Testis (tissue), 3 donors: ENCODE data around the gene PRKN. TPM values are rescaled to one million over a fixed set of nuclear protein-coding genes. Genes with fewer than 3 reads are reported as not detected.

ENCODE experiments used
- DNase-seq: peaks from one replicate; pipeline ENCODE4 v3.0.0-alpha.2; 2019
- H3K27ac ChIP-seq, 2 donors: fragments of 200-600 bp; sonication (generic); one replicate each; pipeline ENCODE4 v1.5.1; 2019
- H3K27me3 ChIP-seq: fragments of 200-600 bp; sonication (generic); one replicate; pipeline ENCODE4 v1.5.1; 2019
- H3K36me3 ChIP-seq: fragments of 200-600 bp; sonication (generic); one replicate; pipeline ENCODE4 v1.5.1; 2017; ENCODE audit warnings: low read depth; ENCODE audit errors: missing control alignments
- H3K4me1 ChIP-seq: fragments of 200-600 bp; sonication (generic); one replicate; pipeline ENCODE4 v1.5.1; 2019
- H3K4me3 ChIP-seq, 2 donors: fragments of 200-600 bp; sonication (generic); one replicate each; pipeline ENCODE4 v1.5.1; 2017 to 2019
- H3K9me3 ChIP-seq: fragments of 200-600 bp; sonication (generic); one replicate; pipeline ENCODE4 v1.5.1; 2017
- POLR2A ChIP-seq: fragments of 450-650 bp; IDR thresholded peaks from one replicate; pipeline ENCODE4 v1.6.1; 2017; ENCODE audit warnings: antibody characterized with exemption, mild to moderate bottlenecking, moderate library complexity
- WGBS, 2 donors: methylation state at CpG; one replicate each; pipeline ENCODE4 v1.1.5; 2018; 5-methylcytosine and 5-hydroxymethylcytosine counted together
- intact Hi-C: fragments of 100-400 bp; cut with DNase I; formaldehyde crosslinking; loops from one replicate; pipeline ENCODE4 v1.15.1; 2023; ENCODE audit warnings: low total_unique reads
- polyA plus RNA-seq: library from polyadenylated mRNA; stranded (reverse); fragments of 350-450 nt; fragmentation: Illumina TruSeq; extraction: RNeasy Lipid Tissue Mini Kit (QIAGEN cat#74804); gene quantifications from one replicate; pipeline ENCODE4 v1.2.3, GENCODE V29; 2014; ENCODE audit warnings: low read depth, low replicate concordance; ENCODE audit not compliant: insufficient read depth
- total RNA-seq, 2 donors: library from RNA; depleted of rRNA; stranded (reverse); fragments of >200 nt; gene quantifications; one replicate each; pipeline ENCODE4 v1.2.3, GENCODE V29; 2016
- TF ChIP-seq, protein P1 (sequence below), 3 experiments: fragments of 450-650 bp in 2 of 3; fragments of 200-600 bp in 1 of 3; sonication (generic) in 1 of 3; IDR thresholded peaks; one replicate each; pipeline ENCODE4 v1.5.1; 2016 to 2019; ENCODE audit warnings: antibody characterized with exemption in 3 of 3, mild to moderate bottlenecking in 2 of 3, moderate library complexity in 1 of 3

Gene PRKN
- total and polyA plus RNA-seq, 3 donors from 2014 or later, result 19.1 to 34.5 (median 28.8) TPM

GRCh38 chr6:162242915-162243314 is 484.7 kb downstream of the PRKN start:
- H3K9me3 ChIP-seq, result no peaks in the 10 kb centered on the region
- no peak overlapping the region for H3K27ac ChIP-seq
- DNase-seq, result no peak
- no peaks in the 10 kb centered on the region for H3K4me1 ChIP-seq
- WGBS, 2 donors, result 92 to 94% methylated on average over 1 of the region's 1 CpG
- H3K27me3 ChIP-seq, result no peaks in the 10 kb centered on the region
- H3K36me3 ChIP-seq, result no peaks in the 10 kb centered on the region
- TF ChIP-seq POLR2A, result no peak
- H3K4me3 ChIP-seq, result no peak overlapping the region
- intact Hi-C loops, result no loop called here

DNA sequence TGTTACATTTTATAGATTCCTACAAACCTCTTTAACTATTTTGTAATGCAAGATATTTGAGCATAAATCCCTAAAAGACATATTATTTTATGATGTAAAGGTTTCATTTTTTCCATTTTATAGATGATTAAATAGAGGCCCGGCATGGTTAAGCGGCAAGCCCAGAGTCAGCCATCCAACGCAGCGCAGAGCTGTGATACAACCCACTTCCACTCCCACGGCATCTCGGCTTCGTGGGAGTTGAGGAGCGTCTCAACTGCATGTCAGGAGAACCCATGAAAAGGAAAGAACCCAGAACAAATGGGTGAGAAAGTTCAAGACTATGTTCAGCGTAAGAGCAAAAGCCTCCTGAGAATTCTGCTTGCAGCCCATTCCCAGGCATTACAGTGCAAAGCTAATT is 488.2 kb downstream of the PRKN start:
- no peak for TF ChIP-seq POLR2A
- TF ChIP-seq, protein P1, sequence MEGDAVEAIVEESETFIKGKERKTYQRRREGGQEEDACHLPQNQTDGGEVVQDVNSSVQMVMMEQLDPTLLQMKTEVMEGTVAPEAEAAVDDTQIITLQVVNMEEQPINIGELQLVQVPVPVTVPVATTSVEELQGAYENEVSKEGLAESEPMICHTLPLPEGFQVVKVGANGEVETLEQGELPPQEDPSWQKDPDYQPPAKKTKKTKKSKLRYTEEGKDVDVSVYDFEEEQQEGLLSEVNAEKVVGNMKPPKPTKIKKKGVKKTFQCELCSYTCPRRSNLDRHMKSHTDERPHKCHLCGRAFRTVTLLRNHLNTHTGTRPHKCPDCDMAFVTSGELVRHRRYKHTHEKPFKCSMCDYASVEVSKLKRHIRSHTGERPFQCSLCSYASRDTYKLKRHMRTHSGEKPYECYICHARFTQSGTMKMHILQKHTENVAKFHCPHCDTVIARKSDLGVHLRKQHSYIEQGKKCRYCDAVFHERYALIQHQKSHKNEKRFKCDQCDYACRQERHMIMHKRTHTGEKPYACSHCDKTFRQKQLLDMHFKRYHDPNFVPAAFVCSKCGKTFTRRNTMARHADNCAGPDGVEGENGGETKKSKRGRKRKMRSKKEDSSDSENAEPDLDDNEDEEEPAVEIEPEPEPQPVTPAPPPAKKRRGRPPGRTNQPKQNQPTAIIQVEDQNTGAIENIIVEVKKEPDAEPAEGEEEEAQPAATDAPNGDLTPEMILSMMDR (IDR thresholded peaks at IDR 0.05), result no peak
- DNase-seq, result no peak
- WGBS, 2 donors, result 90 to 94% methylated on average over 9 of the region's 9 CpGs
- Histone ChIP-seq H3K27ac (no peak overlapping the region), H3K27me3 (no peaks in the 10 kb centered on the region), H3K36me3 (no peaks in the 10 kb centered on the region), H3K9me3 (no peaks in the 10 kb centered on the region), H3K4me1 (no peaks in the 10 kb centered on the region), H3K4me3 (no peak overlapping the region)
- intact Hi-C loops, result no loop called here

DNA sequence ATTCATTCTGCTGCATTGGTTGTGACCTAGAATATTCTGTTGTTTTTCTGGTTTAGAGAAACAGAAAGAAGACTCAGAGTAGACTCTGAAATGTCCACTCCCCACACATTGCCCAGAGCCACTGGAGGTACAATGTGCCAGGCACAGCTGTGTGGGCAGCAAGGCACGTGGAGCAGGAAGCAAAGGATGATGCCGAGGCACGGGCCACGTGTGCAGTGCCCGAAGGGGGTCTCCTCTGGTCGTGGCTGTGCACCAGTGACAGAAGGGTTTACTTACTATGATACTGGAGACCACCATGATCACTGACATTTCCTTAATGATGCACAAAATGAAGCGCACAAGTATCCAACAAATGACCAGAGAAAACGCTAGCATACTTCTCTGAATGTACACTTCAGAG is 488.9 kb downstream of the PRKN start:
- no peaks in the 10 kb centered on the region for H3K36me3 ChIP-seq
- no peaks in the 10 kb centered on the region for H3K4me1 ChIP-seq
- no peak for DNase-seq
- TF ChIP-seq POLR2A, result no peak
- TF ChIP-seq, protein P1 (IDR thresholded peaks at IDR 0.05), result no peak
- no peak overlapping the region for H3K4me3 ChIP-seq
- H3K27ac ChIP-seq, result no peak overlapping the region
- no peaks in the 10 kb centered on the region for H3K9me3 ChIP-seq
- WGBS, 2 donors, result 94% methylated on average over 8 of the region's 8 CpGs
- intact Hi-C loops, result no loop called here
- no peaks in the 10 kb centered on the region for H3K27me3 ChIP-seq

GRCh38 chr6:162237331-162237730 is 490.2 kb downstream of the PRKN start:
- no peaks in the 10 kb centered on the region for H3K36me3 ChIP-seq
- H3K4me3 ChIP-seq, result no peak overlapping the region
- intact Hi-C loops, result no loop called here
- no peaks in the 10 kb centered on the region for H3K27me3 ChIP-seq
- TF ChIP-seq, protein P1 (IDR thresholded peaks at IDR 0.05), result no peak
- TF ChIP-seq POLR2A, result no peak
- 70 to 71% methylated on average over 1 of the region's 1 CpG for WGBS, 2 donors
- no peaks in the 10 kb centered on the region for H3K9me3 ChIP-seq
- no peak for DNase-seq
- H3K4me1 ChIP-seq, result no peaks in the 10 kb centered on the region
- no peak overlapping the region for H3K27ac ChIP-seq

DNA sequence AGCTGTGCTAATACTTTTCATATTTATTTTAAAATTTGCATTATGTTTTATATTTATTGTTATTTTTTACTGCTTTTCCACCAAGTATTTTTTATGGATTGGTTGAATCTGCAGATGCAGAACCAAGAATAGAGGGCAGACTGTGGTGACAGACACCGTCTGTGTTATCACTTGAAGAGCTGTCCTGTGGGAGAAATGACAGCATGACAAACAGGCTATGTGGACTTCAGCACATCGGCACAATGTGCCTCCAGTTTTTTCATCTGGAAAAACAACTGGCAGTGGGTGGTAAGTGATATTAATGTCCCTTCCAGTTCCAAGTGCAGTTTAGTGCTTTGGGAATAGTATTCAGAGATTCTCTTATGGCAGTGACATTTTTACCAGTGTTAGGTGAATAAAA is 492.9 kb downstream of the PRKN start:
- Histone ChIP-seq H3K27ac (no peak overlapping the region), H3K27me3 (no peaks in the 10 kb centered on the region), H3K4me1 (peaks cover 9% of the 10 kb centered on the region), H3K9me3 (no peaks in the 10 kb centered on the region), H3K4me3 (no peak overlapping the region), H3K36me3 (no peaks in the 10 kb centered on the region)
- 64 to 73% methylated on average over 2 of the region's 2 CpGs for WGBS, 2 donors
- no peak for DNase-seq
- intact Hi-C loops, result no loop called here
- TF ChIP-seq, protein P1 (IDR thresholded peaks at IDR 0.05), result no peak
- no peak for TF ChIP-seq POLR2A
